GM23248 (cell line): Measurements from ENCODE around the gene SLC4A11. TPM values are rescaled to one million over a fixed set of nuclear protein-coding genes. Genes with fewer than 3 reads are reported as not detected.
"Not testable (repeated sequence)": the region's sequence is repeated elsewhere in the genome, so short reads cannot be mapped to it uniquely, and the experiment has no call there.

Experiments
- DNase-seq: peaks from one replicate; pipeline ENCODE4 v3.0.0-alpha.2; 2015
- H2AFZ ChIP-seq: fragments of 200-600 bp; sonication (generic); 2 replicates; pipeline ENCODE4 v1.6.1; 2016; ENCODE audit warnings: antibody characterized with exemption
- H3F3A ChIP-seq: fragments of 200-600 bp; sonication (generic); 2 replicates; pipeline ENCODE4 v1.6.1; 2016; ENCODE audit warnings: mild to moderate bottlenecking, antibody characterized with exemption, mixed run types; ENCODE audit not compliant: insufficient read depth
- H3K27ac ChIP-seq: fragments of 200-600 bp; sonication (generic); 2 replicates; pipeline ENCODE4 v1.5.1; 2016; ENCODE audit warnings: mild to moderate bottlenecking
- H3K27me3 ChIP-seq: fragments of 200-600 bp; sonication (generic); replicated peaks from 2 replicates; pipeline ENCODE4 v1.6.1; 2016; ENCODE audit warnings: mild to moderate bottlenecking; ENCODE audit not compliant: insufficient read depth
- H3K36me3 ChIP-seq: fragments of 200-600 bp; sonication (generic); 2 replicates; pipeline ENCODE4 v1.6.1; 2016; ENCODE audit warnings: low read depth, mild to moderate bottlenecking
- H3K4me1 ChIP-seq: fragments of 200-600 bp; sonication (generic); 2 replicates; pipeline ENCODE4 v1.6.1; 2016; ENCODE audit warnings: mild to moderate bottlenecking; ENCODE audit not compliant: insufficient read depth
- H3K4me2 ChIP-seq: fragments of 200-600 bp; sonication (generic); one replicate; pipeline ENCODE4 v1.6.1; 2016; ENCODE audit warnings: mild to moderate bottlenecking; ENCODE audit not compliant: unreplicated experiment
- H3K4me3 ChIP-seq: fragments of 200-600 bp; sonication (generic); 2 replicates; pipeline ENCODE4 v1.5.1; 2016; ENCODE audit warnings: mild to moderate bottlenecking
- H3K79me2 ChIP-seq: fragments of 200-600 bp; sonication (generic); 2 replicates; pipeline ENCODE4 v1.6.1; 2016; ENCODE audit warnings: mild to moderate bottlenecking; ENCODE audit not compliant: insufficient read depth
- H3K9ac ChIP-seq: fragments of 200-600 bp; sonication (generic); 2 replicates; pipeline ENCODE4 v1.6.1; 2016; ENCODE audit warnings: mild to moderate bottlenecking
- H3K9me2 ChIP-seq: fragments of 200-600 bp; sonication (generic); 2 replicates; pipeline ENCODE4 v1.6.1; 2016; ENCODE audit warnings: mixed run types, mild to moderate bottlenecking, moderate library complexity; ENCODE audit not compliant: insufficient read depth
- H3K9me3 ChIP-seq: fragments of 200-600 bp; sonication (generic); one replicate; pipeline ENCODE4 v1.6.1; 2017; ENCODE audit warnings: low read depth
- H4K20me1 ChIP-seq: fragments of 200-600 bp; sonication (generic); 2 replicates; pipeline ENCODE4 v1.6.0; 2016; ENCODE audit not compliant: insufficient read depth
- EZH2 ChIP-seq: fragments of 200-600 bp; sonication (generic); IDR thresholded peaks from 2 replicates; pipeline ENCODE4 v1.6.1; 2018; ENCODE audit warnings: antibody characterized with exemption, mild to moderate bottlenecking; ENCODE audit not compliant: insufficient read depth, poor library complexity, severe bottlenecking
- EZH2phosphoT487 ChIP-seq: fragments of 200-600 bp; sonication (generic); IDR thresholded peaks from 2 replicates; pipeline ENCODE4 v1.6.1; 2018; ENCODE audit warnings: antibody characterized with exemption, moderate library complexity, mild to moderate bottlenecking, low read depth; ENCODE audit not compliant: insufficient read depth
- WGBS, 2 experiments: methylation state at CpG; one replicate each; pipeline ENCODE4 v1.1.6; 2015 to 2017; ENCODE audit warnings: low lambda C conversion rate in 2 of 2, low coverage in 1 of 2; ENCODE audit errors: missing lambda C conversion rate in 2 of 2; 5-methylcytosine and 5-hydroxymethylcytosine counted together
- in situ Hi-C: fragments of 300-500 bp; cut with MboI; formaldehyde crosslinking; loops from 2 replicates; pipeline ENCODE4 v1.15.0; 2020
- polyA plus RNA-seq: library from polyadenylated mRNA; unstranded; fragments of >200 nt; fragmentation: Nextera tagmentation; extraction: Ambion mirVana; gene quantifications from 2 replicates; pipeline ENCODE4 v1.2.1, GENCODE V29; 2016
- total RNA-seq: library from RNA; depleted of rRNA; stranded (reverse); fragments of >200 nt; shearing (Covaris generic); gene quantifications from 2 replicates; pipeline ENCODE4 v1.2.3, GENCODE V29; 2014

The SLC4A11 gene
- total and polyA plus RNA-seq, 2 experiments from 2014 or later: 0.65 to 1.1 TPM

- TF ChIP-seq EZH2phosphoT487 (no peak), EZH2 (no peak)
- no peak overlapping the region for H3K4me2 ChIP-seq
- no peaks in the 10 kb centered on the region for H3K9me2 ChIP-seq
- no peak overlapping the region for H2AFZ ChIP-seq
- no peak overlapping the region for H3K27ac ChIP-seq
- in situ Hi-C loops: no loop called here
- peaks cover 3% of the 10 kb centered on the region; the same call in 1 of the 2 replicates for H3K36me3 ChIP-seq
- H3K4me3 ChIP-seq: no peak overlapping the region
- no peak overlapping the region for H3K9ac ChIP-seq
- H3K79me2 ChIP-seq: no peaks in the 10 kb centered on the region
- no peaks in the 10 kb centered on the region for H3K4me1 ChIP-seq
- DNase-seq: no peak
- no peaks in the 10 kb centered on the region for H3K27me3 ChIP-seq
- WGBS, 2 experiments: 77 to 81% methylated on average over 3 of the region's 3 CpGs
- H4K20me1 ChIP-seq: no peaks in the 10 kb centered on the region
- H3K9me3 ChIP-seq: no peaks in the 10 kb centered on the region
- 0 out of 2 replicates have a peak, but pooled peaks cover 2% of the 10 kb centered on the region for H3F3A ChIP-seq
These were observed 50.1 kb downstream of the SLC4A11 start for GRCh38 chr20:3188823-3189413.

GRCh38 chr20:3187861-3188260 is 51.1 kb downstream of the SLC4A11 start:
- 96 to 98% methylated on average over 9 of the region's 9 CpGs for WGBS, 2 experiments
- H3K79me2 ChIP-seq, H2AFZ ChIP-seq, DNase-seq, H3K36me3 ChIP-seq, H3K9me2 ChIP-seq, H3K4me2 ChIP-seq, H3K4me3 ChIP-seq, H3K9me3 ChIP-seq, H3K27me3 ChIP-seq, in situ Hi-C loops, H3K9ac ChIP-seq, H3K4me1 ChIP-seq, H3K27ac ChIP-seq, H4K20me1 ChIP-seq, H3F3A ChIP-seq: not testable (repeated sequence)

GRCh38 chr20:3183896-3184612 is 54.9 kb downstream of the SLC4A11 start:
- H3K4me1 ChIP-seq: no peaks in the 10 kb centered on the region
- 0 out of 2 replicates have a peak, but pooled peaks cover 3% of the 10 kb centered on the region for H3F3A ChIP-seq
- DNase-seq: no peak
- no peak overlapping the region for H3K9ac ChIP-seq
- H3K27ac ChIP-seq: no peak overlapping the region
- H3K79me2 ChIP-seq: no peaks in the 10 kb centered on the region
- H3K9me2 ChIP-seq: no peaks in the 10 kb centered on the region
- in situ Hi-C loops: no loop called here
- H3K36me3 ChIP-seq: no peaks in the 10 kb centered on the region
- TF ChIP-seq EZH2phosphoT487: no peak
- H3K9me3 ChIP-seq: no peaks in the 10 kb centered on the region
- no peaks in the 10 kb centered on the region for H4K20me1 ChIP-seq
- no peak overlapping the region for H3K4me3 ChIP-seq
- H2AFZ ChIP-seq: no peak overlapping the region
- no peaks in the 10 kb centered on the region for H3K27me3 ChIP-seq
- H3K4me2 ChIP-seq: no peak overlapping the region
- WGBS, 2 experiments: 99 to 100% methylated on average over 3 of the region's 3 CpGs

- 95 to 96% methylated on average over 5 of the region's 5 CpGs for WGBS, 2 experiments
- H3K9me3 ChIP-seq, H3K36me3 ChIP-seq, H3K27me3 ChIP-seq, H3K4me2 ChIP-seq, H3K4me1 ChIP-seq, H3F3A ChIP-seq, H3K9ac ChIP-seq, H3K27ac ChIP-seq, H4K20me1 ChIP-seq, H3K4me3 ChIP-seq, H3K9me2 ChIP-seq, H2AFZ ChIP-seq, in situ Hi-C loops, H3K79me2 ChIP-seq, DNase-seq: not testable (repeated sequence)
These were observed 56.6 kb downstream of the SLC4A11 start for GRCh38 chr20:3182429-3182828.

- no peak overlapping the region for H3K9ac ChIP-seq
- no peak for DNase-seq
- no peaks in the 10 kb centered on the region; the same call in 1 of the 2 replicates for H3K4me1 ChIP-seq
- H3K4me3 ChIP-seq: no peak overlapping the region
- H3K9me3 ChIP-seq: no peaks in the 10 kb centered on the region
- H3K27me3 ChIP-seq: no peaks in the 10 kb centered on the region
- in situ Hi-C loops: no loop called here
- no peaks in the 10 kb centered on the region for H3K79me2 ChIP-seq
- H2AFZ ChIP-seq: no peak overlapping the region
- no peaks in the 10 kb centered on the region for H3K9me2 ChIP-seq
- WGBS, 2 experiments: 87 to 90% methylated on average over 5 of the region's 5 CpGs
- H3K36me3 ChIP-seq: no peaks in the 10 kb centered on the region
- no peak for TF ChIP-seq EZH2phosphoT487
- no peak for TF ChIP-seq EZH2
- H3K27ac ChIP-seq: no peak overlapping the region
- H4K20me1 ChIP-seq: no peaks in the 10 kb centered on the region
- 0 out of 2 replicates have a peak, but pooled peaks cover 3% of the 10 kb centered on the region for H3F3A ChIP-seq
- H3K4me2 ChIP-seq: no peak overlapping the region
These were observed 57.7 kb downstream of the SLC4A11 start for GRCh38 chr20:3181270-3181669.
